Activated CD4-positive, alpha-beta T cell treated with anti-CD3 and anti-CD28 coated beads for 48 hours (primary cell): Measurements from ENCODE around the gene TGM2.
A peak's percentile ranks its signal among the peaks of the same experiment; 100 is the strongest.

Experiments
- DNase-seq: peaks from one replicate; pipeline ENCODE4 v3.0.0-alpha.2; 2020

TGM2 gene

DNA sequence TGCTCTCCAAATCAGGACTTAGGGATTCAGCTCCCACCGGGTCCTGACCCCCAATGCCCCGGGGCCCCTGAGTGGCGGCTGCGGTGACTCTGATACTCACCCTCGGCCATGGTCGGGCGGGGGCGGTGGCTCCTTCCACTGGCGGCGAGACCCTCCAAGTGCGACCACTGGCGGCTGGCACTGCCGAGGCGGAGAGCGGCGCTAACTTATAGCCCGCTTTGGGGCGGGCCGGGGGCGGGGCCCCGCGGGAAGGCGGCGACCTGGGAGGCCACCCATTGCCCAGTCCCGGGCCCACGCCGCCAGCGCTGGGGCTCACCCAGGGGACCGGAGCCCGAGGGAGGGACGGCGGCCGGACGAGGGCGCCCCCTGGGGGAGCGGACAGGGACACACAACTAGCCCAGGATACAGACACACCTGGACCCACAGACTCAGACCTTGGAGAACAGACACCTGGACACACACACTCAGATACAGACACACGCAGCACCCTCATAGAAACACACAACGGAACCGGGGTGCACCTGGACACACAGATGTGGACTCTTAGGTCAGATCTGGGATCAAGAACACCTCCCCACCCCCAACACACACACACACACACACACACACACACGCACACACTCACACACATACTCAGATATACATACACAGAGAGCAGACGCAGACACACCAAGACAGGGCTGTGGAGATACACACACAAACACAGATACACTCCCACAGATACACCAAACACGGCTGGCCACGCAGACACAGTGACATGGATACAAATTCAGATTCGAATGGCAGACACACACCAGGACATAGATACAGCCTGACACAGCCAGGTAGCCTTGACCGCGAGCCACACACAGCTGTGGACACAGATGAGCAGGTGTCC lies at the start of gene TGM2:
Gene TGM2, minus strand, starts transcription at position 182 of the 877 bp plus-strand sequence. Its CDS starts 72 bp downstream, at position 110.
- peak; percentile 58 for DNase-seq

DNA sequence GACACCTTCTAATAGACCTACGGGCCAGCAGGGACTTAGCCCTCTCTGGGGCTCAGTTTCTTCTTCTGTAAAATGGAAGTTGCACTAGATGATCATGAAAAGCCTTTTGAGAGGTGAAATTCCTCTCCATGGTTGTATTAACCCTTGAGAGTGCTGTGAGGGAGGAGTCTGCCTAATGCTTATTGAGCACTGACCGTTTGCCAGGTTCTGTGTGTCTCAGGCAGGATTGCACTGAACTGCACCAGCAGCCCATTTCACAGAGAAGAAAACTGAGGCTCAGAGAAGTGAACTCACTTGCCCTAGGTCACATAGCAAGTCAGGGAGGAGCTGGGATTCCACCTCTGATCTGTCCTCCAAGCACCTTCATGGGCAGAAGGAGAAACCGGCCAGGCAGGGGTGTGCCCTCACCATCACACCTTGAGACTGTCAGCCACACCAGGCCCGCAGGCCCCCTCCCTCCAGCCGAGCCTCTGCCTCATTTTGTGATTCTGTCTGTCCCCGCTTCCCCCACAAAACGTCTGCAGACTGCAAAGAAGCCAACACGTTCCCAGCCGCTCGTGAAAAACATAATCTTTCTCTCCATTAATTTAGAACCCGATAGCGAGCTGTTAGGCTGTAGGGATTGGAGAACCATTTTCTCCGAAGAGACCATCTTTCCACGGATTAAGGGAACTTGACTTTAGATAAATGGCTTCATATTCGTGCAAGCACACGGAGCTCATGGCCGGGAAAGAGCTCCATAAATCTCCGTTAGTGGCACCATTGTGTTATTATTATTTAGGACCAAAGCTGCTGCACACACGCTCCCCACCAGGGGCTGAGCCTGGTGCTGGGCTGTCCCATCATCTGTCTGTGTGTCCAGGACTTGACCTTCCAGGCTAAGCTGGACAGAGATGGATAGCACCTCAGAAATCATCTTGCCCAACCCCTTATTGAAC lies 49.5 kb upstream of the TGM2 start:
- DNase-seq, result no peak

DNA sequence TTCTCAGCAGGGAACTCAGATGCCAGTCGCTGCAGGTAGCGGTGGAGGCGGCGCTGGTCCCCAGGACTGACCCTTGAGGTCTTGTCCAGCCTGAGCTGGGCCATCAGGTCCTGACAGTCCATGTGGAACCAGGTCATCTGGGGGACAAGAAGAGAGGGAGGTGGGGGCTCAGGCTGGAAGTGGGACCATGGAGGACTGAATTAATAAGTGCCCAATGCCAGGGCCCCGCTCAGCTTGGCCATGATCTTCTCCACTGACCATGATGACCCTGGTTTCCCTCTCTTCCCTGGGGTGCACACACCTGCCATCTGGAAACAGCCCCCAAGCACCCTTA lies 48.5 kb upstream of the TGM2 start:
- no peak for DNase-seq

- DNase-seq, result no peak
Measured at GRCh38 chr20:38212806-38213606, 47.9 kb upstream of the TGM2 start.

DNA sequence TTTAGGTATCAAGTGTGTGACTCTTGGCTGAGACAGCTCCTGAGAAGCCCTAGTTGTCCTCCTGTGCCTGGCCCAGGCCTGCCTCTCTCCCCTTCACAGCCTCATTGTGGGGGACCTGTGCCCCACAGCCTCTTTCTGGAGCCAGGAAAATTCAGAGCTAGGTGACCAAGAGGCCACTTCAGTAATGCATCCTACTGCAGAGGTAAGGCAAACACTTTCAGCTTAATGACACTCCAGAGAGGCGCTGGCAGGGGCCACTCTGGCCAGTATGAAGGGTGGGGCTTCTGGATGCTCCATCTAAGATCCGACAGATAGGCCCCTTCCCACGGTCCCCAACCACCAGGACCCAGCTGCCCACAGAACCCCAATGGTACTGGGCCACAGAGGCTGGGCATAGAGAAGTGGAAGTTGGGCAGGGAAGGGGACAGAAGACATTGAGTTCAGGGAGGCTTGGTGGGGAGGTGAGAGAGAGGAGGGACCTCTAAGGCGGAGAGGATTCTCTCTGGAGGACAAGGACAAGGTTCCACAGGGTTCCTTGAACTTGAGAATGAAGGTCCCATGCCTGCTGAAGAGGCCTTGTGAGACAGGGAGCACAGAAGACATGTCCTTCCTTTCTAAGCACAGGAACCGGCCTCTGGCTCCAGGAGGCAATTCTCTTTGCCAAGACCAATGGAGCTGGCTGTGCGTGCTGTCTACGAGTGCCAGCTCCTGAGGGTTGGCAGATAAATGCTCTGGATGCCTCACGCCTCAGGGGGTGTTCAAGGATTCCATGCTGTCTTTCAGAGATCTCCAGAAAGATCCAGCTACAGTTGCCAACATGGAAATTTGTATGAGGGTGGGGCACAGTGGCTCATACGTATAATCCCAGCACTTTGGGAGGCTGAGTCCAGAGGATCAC lies 46.4 kb upstream of the TGM2 start:
- DNase-seq, result no peak

DNA sequence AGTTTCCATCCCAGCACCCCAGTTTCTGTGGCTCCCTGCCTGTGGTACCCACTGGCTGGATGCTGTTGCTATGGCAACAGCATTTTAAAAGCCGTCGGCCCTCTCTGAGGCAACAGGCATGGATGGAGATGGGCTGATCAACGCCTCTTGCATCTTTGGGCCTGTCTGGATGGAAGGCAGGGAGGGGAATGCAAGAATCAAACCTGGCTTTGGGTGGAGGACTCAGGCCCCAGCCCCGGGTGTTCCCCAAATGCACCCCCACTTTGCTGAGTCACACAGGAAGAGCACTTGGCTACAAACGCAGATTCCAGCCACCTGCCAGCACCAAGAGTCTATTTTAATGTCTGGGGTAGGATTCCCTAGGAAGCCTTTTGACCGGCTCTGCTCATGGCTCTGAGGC lies 45.7 kb upstream of the TGM2 start:
- DNase-seq, result no peak

GRCh38 chr20:38209736-38210405 lies 44.8 kb upstream of the TGM2 start:
- no peak for DNase-seq

DNA sequence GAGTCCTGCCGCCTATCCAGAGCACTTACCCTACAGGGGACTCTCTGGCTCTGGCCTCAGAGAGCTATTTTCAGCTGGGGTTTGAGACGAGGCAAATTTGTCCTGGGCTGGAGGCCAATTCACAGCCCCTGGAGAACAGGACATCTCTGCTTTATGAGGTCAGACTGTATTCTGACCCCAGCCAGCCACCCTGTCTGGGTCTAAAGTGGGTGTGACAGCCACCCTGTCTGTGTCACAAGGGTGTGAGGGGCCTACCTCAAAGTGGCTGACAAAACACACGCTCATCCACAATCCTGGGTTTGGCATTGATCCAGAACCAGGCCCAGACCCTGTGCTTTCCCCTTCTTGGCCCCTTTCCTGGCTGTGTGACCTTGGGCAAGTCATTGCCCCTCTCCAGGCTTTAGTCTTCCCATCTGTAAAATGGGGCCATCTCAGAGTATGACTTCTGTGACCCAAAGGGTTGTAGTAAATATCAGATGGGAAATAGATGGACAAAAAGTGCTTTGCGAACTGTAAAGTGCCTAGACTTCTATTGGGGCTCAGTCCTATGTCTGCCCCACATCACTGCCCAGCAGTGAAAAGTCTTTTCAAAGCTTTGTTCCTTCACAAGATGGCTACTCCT lies 44.1 kb upstream of the TGM2 start:
- DNase-seq, result no peak

DNA sequence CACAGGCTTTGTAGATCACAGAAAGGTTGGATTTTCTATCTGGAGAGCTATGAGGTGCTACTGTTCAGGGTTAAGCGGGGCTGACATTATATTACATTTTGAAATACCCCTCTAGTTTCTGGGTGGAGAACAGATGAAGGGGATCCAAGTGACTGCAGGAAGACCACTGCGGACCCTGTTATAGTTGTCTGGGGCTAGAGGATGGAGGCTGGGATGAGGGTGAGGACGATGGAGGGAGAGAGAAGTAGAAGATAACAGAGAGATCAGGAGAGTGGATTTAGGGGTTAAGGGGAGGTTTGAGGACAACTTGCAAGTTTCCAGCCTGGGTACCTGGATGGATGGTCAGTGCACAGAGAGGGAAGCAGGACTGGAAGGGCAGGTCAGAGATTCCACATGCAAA lies 43.5 kb upstream of the TGM2 start:
- DNase-seq, result no peak

- DNase-seq, result no peak
Measured at GRCh38 chr20:38208088-38208487, 43.0 kb upstream of the TGM2 start.

DNA sequence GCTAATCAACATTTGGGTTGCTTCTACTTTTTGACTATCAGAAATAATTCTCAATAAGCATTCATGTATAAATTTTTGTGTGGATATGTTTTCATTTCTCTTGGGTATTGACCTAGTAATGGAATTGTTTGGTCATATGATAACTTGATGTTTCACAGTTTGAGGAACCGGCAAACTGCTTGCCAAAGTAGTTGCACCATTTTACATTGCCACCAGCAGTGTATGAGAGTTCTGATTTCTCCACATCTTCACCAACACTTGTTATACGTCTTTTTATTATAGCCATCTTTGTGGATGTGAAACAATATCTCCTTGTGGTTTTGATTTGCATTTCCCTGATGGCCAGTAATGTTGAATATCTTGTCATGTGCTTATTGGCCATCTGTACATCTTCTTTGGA lies 42.6 kb upstream of the TGM2 start:
- DNase-seq, result no peak

DNA sequence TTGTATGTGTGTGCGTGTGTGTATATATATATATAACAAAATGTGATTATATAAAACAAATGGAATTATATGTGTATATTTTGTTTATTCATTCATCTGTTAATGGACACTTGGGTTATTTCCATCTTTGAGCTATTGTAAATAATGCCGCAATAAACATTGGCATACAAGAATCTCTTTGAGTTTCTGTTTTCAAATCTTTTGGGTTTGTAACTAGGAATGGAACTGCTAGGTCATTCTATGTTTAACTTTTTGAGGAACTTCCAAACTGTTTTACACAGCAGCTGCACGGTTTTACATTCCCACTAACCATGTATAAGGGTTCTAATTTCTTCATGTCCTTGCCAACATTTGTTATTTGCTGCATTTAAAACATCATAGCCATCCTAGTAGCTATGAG lies 39.9 kb upstream of the TGM2 start:
- no peak for DNase-seq

GRCh38 chr20:38203981-38204357 lies 38.9 kb upstream of the TGM2 start:
- no peak for DNase-seq

- DNase-seq, result no peak
Measured at GRCh38 chr20:38203337-38203980, 38.4 kb upstream of the TGM2 start.

DNA sequence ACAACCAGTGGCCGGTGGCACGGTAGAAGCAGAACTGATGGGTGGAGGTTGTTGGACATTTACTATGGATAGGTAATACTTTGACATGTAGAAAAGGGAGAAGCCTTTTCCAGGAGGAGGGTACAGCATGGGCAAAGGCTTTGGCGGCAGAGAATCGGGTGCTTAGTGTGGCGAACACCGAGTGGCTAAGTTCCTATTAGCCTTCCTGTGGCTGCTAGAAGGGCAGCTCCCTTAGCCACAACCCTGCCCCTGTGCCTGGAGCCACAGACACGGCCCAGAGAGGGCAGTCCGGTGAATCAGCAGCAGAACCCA lies 37.9 kb upstream of the TGM2 start:
- no peak for DNase-seq

GRCh38 chr20:38202153-38202981 lies 37.3 kb upstream of the TGM2 start:
- DNase-seq, result no peak

DNA sequence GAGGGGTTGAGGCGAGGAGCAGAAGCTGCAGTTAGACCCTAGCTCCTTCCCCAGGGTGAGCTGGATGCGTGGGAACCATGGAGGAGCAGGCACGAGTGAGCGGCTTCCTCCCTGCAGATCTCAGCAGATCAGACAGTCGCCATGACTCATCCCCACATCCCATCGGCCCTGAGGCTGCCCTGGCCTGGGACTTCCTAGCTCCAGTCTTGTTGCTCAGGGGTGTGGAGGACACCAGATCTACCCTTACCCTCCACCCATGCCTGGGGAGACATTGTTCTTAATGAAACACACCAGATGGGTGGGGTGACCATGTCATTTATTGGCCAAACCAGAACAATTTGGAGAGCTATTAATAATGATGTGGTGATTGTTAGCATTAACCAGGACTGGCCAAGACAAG lies 36.3 kb upstream of the TGM2 start:
- DNase-seq, result no peak

DNA sequence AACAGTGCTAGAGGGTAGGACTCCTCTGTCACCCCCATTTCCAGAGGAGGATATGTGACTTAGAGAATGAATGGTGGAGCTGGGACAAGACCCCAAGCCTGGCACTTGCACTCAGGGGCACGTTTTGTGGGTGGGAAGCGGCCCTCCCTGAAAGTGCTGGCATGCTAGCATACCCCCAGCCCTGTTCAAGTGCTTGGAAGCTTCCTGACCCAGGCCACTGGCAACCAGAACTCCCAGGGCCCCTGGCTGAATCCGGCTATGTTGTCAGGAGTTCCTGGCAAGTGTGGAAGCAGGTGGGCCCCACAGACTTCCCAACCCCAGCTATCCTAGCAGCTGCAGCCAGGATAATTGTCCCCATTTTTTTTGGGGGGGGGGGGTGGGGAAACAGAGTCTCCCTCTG lies 35.6 kb upstream of the TGM2 start:
- DNase-seq, result no peak

DNA sequence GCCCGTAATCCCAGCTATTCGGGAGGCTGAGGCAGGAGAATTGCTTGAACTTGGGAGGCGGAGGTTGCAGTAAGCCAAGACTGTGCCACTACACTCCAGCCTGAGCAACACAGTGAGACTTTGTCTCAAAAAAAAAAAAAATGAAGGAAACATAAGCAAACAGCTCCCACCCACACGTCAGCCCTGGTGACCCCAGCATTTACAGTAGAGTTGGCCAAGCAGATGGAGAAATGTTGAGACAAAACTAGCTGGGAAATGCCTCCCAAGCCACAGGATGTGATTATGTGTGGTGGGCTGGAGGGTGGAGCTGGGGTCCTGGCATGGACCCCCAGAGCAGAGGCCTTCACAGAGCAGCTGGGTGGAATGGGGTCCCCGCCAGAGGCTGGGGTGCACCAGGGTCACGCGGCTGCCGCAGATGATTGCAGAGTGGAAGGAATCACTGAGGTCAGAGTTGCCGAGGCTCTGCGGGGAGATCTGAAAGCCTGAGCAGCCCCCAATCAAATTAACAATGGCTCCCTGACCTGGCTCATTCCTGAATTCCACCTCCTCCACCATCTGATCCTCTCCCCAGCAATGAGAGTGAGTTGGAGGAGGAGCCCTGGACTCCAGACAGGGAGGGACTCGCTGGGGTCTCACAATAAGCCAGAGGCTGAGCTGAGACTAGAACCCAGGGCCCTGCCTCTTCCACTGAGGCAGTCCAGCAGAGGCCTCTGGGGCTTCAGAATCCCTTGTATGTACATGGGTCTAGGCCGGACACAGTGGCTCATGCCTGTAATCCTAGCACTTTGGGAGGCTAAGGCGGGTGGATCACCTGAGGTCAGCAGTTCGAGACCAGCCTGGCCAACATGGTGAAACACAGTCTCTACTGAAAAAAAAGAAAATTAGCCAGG lies 34.7 kb upstream of the TGM2 start:
- DNase-seq, result no peak
